Fibroblast of the aortic adventitia (primary cell): ENCODE measurements around the gene CTIF. TPM values are rescaled to one million over a fixed set of nuclear protein-coding genes. Genes with fewer than 3 reads are reported as not detected.

ENCODE experiments used
- DNase-seq: peaks from one replicate; pipeline ENCODE4 v3.0.0-alpha.2; 2010; ENCODE audit warnings: low read depth
- H3K4me3 ChIP-seq: 2 replicates; pipeline ENCODE4 v1.5.1; 2011; ENCODE audit warnings: low read depth, mild to moderate bottlenecking, control low read depth, low read length, moderate library complexity
- CTCF ChIP-seq: IDR thresholded peaks from 2 replicates; pipeline ENCODE4 v1.5.1; 2011; ENCODE audit warnings: mild to moderate bottlenecking, low read length, control low read depth, inconsistent platforms; ENCODE audit not compliant: insufficient read depth
- total RNA-seq: library from RNA; depleted of rRNA; stranded (reverse); fragments of >200 nt; gene quantifications from 2 replicates; pipeline ENCODE4 v1.2.3, GENCODE V29; 2012; ENCODE audit warnings: low replicate concordance

Gene CTIF
- total RNA-seq, 1 donor, result 29.0 TPM

- no peak for TF ChIP-seq CTCF
- no peak overlapping the region for H3K4me3 ChIP-seq
- peak; percentile 86 for DNase-seq
Measured at GRCh38 chr18:48834413-48835031, 295.7 kb downstream of the CTIF start.

GRCh38 chr18:48835119-48835518 lies 296.3 kb downstream of the CTIF start:
- no peak for TF ChIP-seq CTCF
- H3K4me3 ChIP-seq, result no peak overlapping the region
- no peak for DNase-seq

GRCh38 chr18:48835745-48836170 lies 296.9 kb downstream of the CTIF start:
- H3K4me3 ChIP-seq, result no peak overlapping the region
- TF ChIP-seq CTCF, result no peak
- no peak for DNase-seq

- no peak for TF ChIP-seq CTCF
- no peak overlapping the region for H3K4me3 ChIP-seq
- DNase-seq, result no peak
Measured at GRCh38 chr18:48836231-48836805, 297.5 kb downstream of the CTIF start.

GRCh38 chr18:48836806-48837615 lies 298.2 kb downstream of the CTIF start:
- no peak overlapping the region for H3K4me3 ChIP-seq
- no peak for TF ChIP-seq CTCF
- DNase-seq, result no peak

GRCh38 chr18:48837676-48838075 lies 298.8 kb downstream of the CTIF start:
- H3K4me3 ChIP-seq, result no peak overlapping the region
- no peak for TF ChIP-seq CTCF
- DNase-seq, result no peak
